HepG2 (cell line): Measurements from ENCODE around the gene ANKRD7. TPM values are rescaled to one million over a fixed set of nuclear protein-coding genes. Genes with fewer than 3 reads are reported as not detected.
"Not testable (repeated sequence)": the region's sequence is repeated elsewhere in the genome, so short reads cannot be mapped to it uniquely, and the experiment has no call there.

Experiments
- ATAC-seq: fragments of 200-7000 bp; cut with Tn5 transposase; 3 replicates; pipeline ENCODE4 v1.9.1; 2020; ENCODE audit warnings: mild to moderate bottlenecking, moderate library complexity
- BruUV-seq: library from RNA; stranded (reverse); fragments of 400-500 nt; replicated peaks from 2 replicates; lab custom pipeline; 2021; lab: Mats Ljungman, UMichigan
- CTCF ChIA-PET: fragments of 300-600 bp; formaldehyde crosslinking; extraction: SDS; loops from one replicate; lab custom pipeline; 2021; ENCODE audit warnings: low total read pairs, inconsistent platforms, low intra/inter-chr PET ratio; lab: Yijun Ruan, JAX
- POLR2A ChIA-PET: fragments of 350-600 bp; sonication (Branson Sonifier 250); formaldehyde crosslinking; loops from one replicate; lab custom pipeline; 2020; ENCODE audit warnings: antibody characterized with exemption, inconsistent platforms; lab: Yijun Ruan, JAX
- DNase-seq: peaks from one replicate; pipeline ENCODE4 v3.0.0-alpha.2; 2015; ENCODE audit warnings: low spot score
- FAIRE-seq: peaks from 3 replicates; lab custom pipeline; 2011; peaks lifted over from hg19 to GRCh38; lab: Jason Lieb, UNC
- H2AFZ ChIP-seq: one replicate; pipeline ENCODE4 v1.6.1; 2011; ENCODE audit warnings: low read length, inconsistent platforms
- H3K27ac ChIP-seq: fragments of 300-600 bp; 3 replicates; pipeline ENCODE4 v1.8.0; 2011; ENCODE audit warnings: mixed run types, mild to moderate bottlenecking, mixed read lengths, low read length, inconsistent platforms; ENCODE audit not compliant: insufficient read depth; ENCODE audit errors: extremely low read length
- H3K27me3 ChIP-seq, 2 experiments: fragments of 200-600 bp in 1 of 2; 2 replicates in 1 of 2; 3 replicates in 1 of 2; pipeline versions ENCODE4 v1.6.0 to v1.8.0; 2011; ENCODE audit warnings: low read length in 2 of 2, mild to moderate bottlenecking in 2 of 2, moderate library complexity in 2 of 2, inconsistent platforms in 1 of 2; ENCODE audit not compliant: insufficient read depth in 2 of 2, control insufficient read depth in 1 of 2
- H3K36me3 ChIP-seq, 2 experiments: fragments of 200-600 bp in 1 of 2; replicated peaks in 1 of 2; 2 replicates in 1 of 2; 3 replicates in 1 of 2; pipeline versions ENCODE4 v1.5.1 to v1.8.0; 2011; ENCODE audit warnings: low read length in 2 of 2, inconsistent platforms in 1 of 2; ENCODE audit not compliant: insufficient read depth in 2 of 2, control insufficient read depth in 1 of 2
- H3K4me1 ChIP-seq: 2 replicates; pipeline ENCODE4 v1.5.1; 2012; ENCODE audit warnings: low read length, inconsistent platforms; ENCODE audit not compliant: insufficient read depth
- H3K4me2 ChIP-seq: 2 replicates; pipeline ENCODE4 v1.6.0; 2011; ENCODE audit warnings: low read depth, low read length, inconsistent platforms
- H3K4me3 ChIP-seq, 3 experiments: fragments of 200-600 bp in 1 of 3; sonication (generic), shearing (Covaris generic) in 1 of 3; replicated peaks in 1 of 3; 2 replicates each; pipeline ENCODE4 v1.5.1; 2011 to 2016; ENCODE audit warnings: low read length in 3 of 3, inconsistent platforms in 2 of 3, low read depth in 2 of 3, mild to moderate bottlenecking in 2 of 3, control low read depth in 1 of 3, mixed read lengths in 1 of 3; ENCODE audit not compliant: insufficient read depth in 1 of 3
- H3K79me2 ChIP-seq: one replicate; pipeline ENCODE4 v1.6.1; 2011; ENCODE audit warnings: low read length, inconsistent platforms; ENCODE audit not compliant: insufficient read depth
- H3K9ac ChIP-seq: 2 replicates; pipeline ENCODE4 v1.6.0; 2011; ENCODE audit warnings: mild to moderate bottlenecking, low read depth, low read length, inconsistent platforms; ENCODE audit not compliant: insufficient read depth
- H3K9me3 ChIP-seq: 2 replicates; pipeline ENCODE4 v1.5.1; 2012; ENCODE audit warnings: mild to moderate bottlenecking, low read length
- H4K20me1 ChIP-seq: 2 replicates; pipeline ENCODE4 v1.6.0; 2011; ENCODE audit warnings: inconsistent platforms, mild to moderate bottlenecking, low read length, moderate library complexity; ENCODE audit not compliant: insufficient read depth
- CENPT ChIP-seq: sonication (generic); formaldehyde crosslinking; IDR thresholded peaks from 2 replicates; pipeline ENCODE4 v1.8.0; 2022; ENCODE audit warnings: low read depth, mild to moderate bottlenecking, moderate library complexity, missing genetic modification reagents
- E2F5 ChIP-seq: sonication (generic); formaldehyde crosslinking; conservative IDR thresholded peaks from 2 replicates; pipeline ENCODE4 v1.4.0; 2020; ENCODE audit warnings: missing genetic modification reagents
- GLI4 ChIP-seq: sonication (generic); formaldehyde crosslinking; IDR thresholded peaks from 2 replicates; pipeline ENCODE4 v1.5.1; 2020; ENCODE audit warnings: missing genetic modification reagents, mild to moderate bottlenecking, moderate library complexity, borderline replicate concordance
- NFKBIZ ChIP-seq: IDR thresholded peaks from 2 replicates; pipeline ENCODE4 v1.6.1; 2018; ENCODE audit warnings: missing genetic modification reagents, missing compliant biosample characterization
- TRAFD1 ChIP-seq: sonication (generic); formaldehyde crosslinking; IDR thresholded peaks from 2 replicates; pipeline ENCODE4 v1.5.1; 2020; ENCODE audit warnings: missing genetic modification reagents, mild to moderate bottlenecking, borderline replicate concordance
- ZNF660 ChIP-seq: sonication (generic); formaldehyde crosslinking; IDR thresholded peaks from 2 replicates; pipeline ENCODE4 v1.5.1; 2020; ENCODE audit warnings: mild to moderate bottlenecking, low read depth, missing genetic modification reagents, borderline replicate concordance
- WGBS: methylation state at CpG from one replicate; pipeline ENCODE4 v1.1.6; 2017; ENCODE audit warnings: low lambda C conversion rate; 5-methylcytosine and 5-hydroxymethylcytosine counted together
- in situ Hi-C: cut with HindIII; loops from 2 replicates; pipeline ENCODE4 v1.10.0; 2017; ENCODE audit warnings: low pct_unique_long_range_greater_than_20kb; ENCODE audit not compliant: extremely low pct_ligation_motif_present
- intact Hi-C: fragments of 100-400 bp; cut with micrococcal nuclease; formaldehyde crosslinking; loops from one replicate; pipeline ENCODE4 v1.10.0; 2022; ENCODE audit not compliant: unreplicated experiment
- polyA plus RNA-seq, 8 experiments: library from polyadenylated mRNA; depleted of rRNA in 3 of 8; stranded (reverse) in 7 of 8; unstranded in 1 of 8; fragments of >200 nt; fragmentation: Illumina TruSeq in 4 of 8; extraction: Trizol in 4 of 8; gene quantifications; 2 replicates each; pipeline versions ENCODE4 v1.2.1 to v1.2.3, GENCODE V29; 2011 to 2016; ENCODE audit warnings: low read depth in 4 of 8, missing spikeins in 1 of 8, mixed read lengths in 1 of 8; ENCODE audit not compliant: insufficient read depth in 1 of 8
- total RNA-seq, 5 experiments: library from RNA; depleted of rRNA; stranded (reverse); fragments of >200 nt; fragmentation: Illumina TruSeq; extraction: Trizol; gene quantifications; 2 replicates each; pipeline ENCODE4 v1.2.3, GENCODE V29; 2016; ENCODE audit warnings: low read depth in 1 of 5
- TF ChIP-seq, protein P1 (sequence below): sonication (generic); formaldehyde crosslinking; IDR thresholded peaks from 2 replicates; pipeline ENCODE4 v1.5.0; 2020; ENCODE audit warnings: mild to moderate bottlenecking, missing genetic modification reagents

ANKRD7 gene
- total and polyA plus RNA-seq, 2 of the 13 experiments (the other 11 are each of a cell fraction or from before 2014, with no cell fraction given) = not detected

GRCh38 chr7:118239014-118239413, 14.5 kb downstream of the ANKRD7 start:
- no peaks in the 10 kb centered on the region for H3K9me3 ChIP-seq
- no peak overlapping the region for H3K9ac ChIP-seq
- no peak for DNase-seq
- no peaks in the 10 kb centered on the region; a peak in 1 of 5 replicates for H3K27me3 ChIP-seq
- POLR2A ChIA-PET = no interaction called here
- no peaks in the 10 kb centered on the region for H3K36me3 ChIP-seq
- no peak overlapping the region for H3K27ac ChIP-seq
- H4K20me1 ChIP-seq = no peaks in the 10 kb centered on the region
- CTCF ChIA-PET = no interaction called here
- H3K4me1 ChIP-seq = no peaks in the 10 kb centered on the region
- TF ChIP-seq, protein P1, sequence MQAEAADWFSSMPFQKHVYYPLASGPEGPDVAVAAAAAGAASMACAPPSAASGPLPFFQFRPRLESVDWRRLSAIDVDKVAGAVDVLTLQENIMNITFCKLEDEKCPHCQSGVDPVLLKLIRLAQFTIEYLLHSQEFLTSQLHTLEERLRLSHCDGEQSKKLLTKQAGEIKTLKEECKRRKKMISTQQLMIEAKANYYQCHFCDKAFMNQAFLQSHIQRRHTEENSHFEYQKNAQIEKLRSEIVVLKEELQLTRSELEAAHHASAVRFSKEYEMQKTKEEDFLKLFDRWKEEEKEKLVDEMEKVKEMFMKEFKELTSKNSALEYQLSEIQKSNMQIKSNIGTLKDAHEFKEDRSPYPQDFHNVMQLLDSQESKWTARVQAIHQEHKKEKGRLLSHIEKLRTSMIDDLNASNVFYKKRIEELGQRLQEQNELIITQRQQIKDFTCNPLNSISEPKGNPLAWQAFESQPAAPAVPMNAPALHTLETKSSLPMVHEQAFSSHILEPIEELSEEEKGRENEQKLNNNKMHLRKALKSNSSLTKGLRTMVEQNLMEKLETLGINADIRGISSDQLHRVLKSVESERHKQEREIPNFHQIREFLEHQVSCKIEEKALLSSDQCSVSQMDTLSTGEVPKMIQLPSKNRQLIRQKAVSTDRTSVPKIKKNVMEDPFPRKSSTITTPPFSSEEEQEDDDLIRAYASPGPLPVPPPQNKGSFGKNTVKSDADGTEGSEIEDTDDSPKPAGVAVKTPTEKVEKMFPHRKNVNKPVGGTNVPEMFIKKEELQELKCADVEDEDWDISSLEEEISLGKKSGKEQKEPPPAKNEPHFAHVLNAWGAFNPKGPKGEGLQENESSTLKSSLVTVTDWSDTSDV (CRISPR knock-in tag) = no peak
- TF ChIP-seq ZNF660 (CRISPR knock-in tag) (no peak), GLI4 (CRISPR knock-in tag) (no peak), NFKBIZ (no peak), E2F5 (no peak), CENPT (CRISPR knock-in tag) (no peak), TRAFD1 (no peak)
- in situ Hi-C loops = no loop called here
- H3K4me2 ChIP-seq = no peak overlapping the region
- H3K79me2 ChIP-seq = no peaks in the 10 kb centered on the region
- no peak overlapping the region for H3K4me3 ChIP-seq
- no peak overlapping the region for H2AFZ ChIP-seq
- no peak for FAIRE-seq
- no CpG with 5 or more reads among the region's 3 CpGs for WGBS
- no TSS peak for BruUV-seq
- intact Hi-C loops = no loop called here
- no peak; the same call in 2 of the 3 replicates for ATAC-seq

GRCh38 chr7:118240320-118240719, 15.8 kb downstream of the ANKRD7 start:
- ATAC-seq, FAIRE-seq, H3K4me2 ChIP-seq, intact Hi-C loops, H3K9ac ChIP-seq, in situ Hi-C loops, H3K36me3 ChIP-seq, BruUV-seq, H4K20me1 ChIP-seq, H3K9me3 ChIP-seq, DNase-seq, H3K4me3 ChIP-seq, H2AFZ ChIP-seq, H3K27me3 ChIP-seq, POLR2A ChIA-PET, CTCF ChIA-PET, H3K4me1 ChIP-seq, H3K79me2 ChIP-seq, H3K27ac ChIP-seq: not testable (repeated sequence)
- WGBS = 98% methylated on average over 2 of the region's 2 CpGs
